Astrocyte (in vitro differentiated cells and primary cell): ENCODE results near the gene ZNF208. TPM values are rescaled to one million over a fixed set of nuclear protein-coding genes. Genes with fewer than 3 reads are reported as not detected.
"Not testable (repeated sequence)": the region's sequence is repeated elsewhere in the genome, so short reads cannot be mapped to it uniquely, and the experiment has no call there.

ENCODE experiments used
- DNase-seq: peaks from one replicate; pipeline ENCODE4 v3.0.0-alpha.2; 2010; ENCODE audit warnings: low read depth
- FAIRE-seq: peaks from 2 replicates; lab custom pipeline; 2011; peaks lifted over from hg19 to GRCh38; lab: Jason Lieb, UNC
- H2AFZ ChIP-seq: 2 replicates; pipeline ENCODE4 v1.6.0; 2012; ENCODE audit warnings: low read depth, low read length, inconsistent platforms
- H3K27ac ChIP-seq: 2 replicates; pipeline ENCODE4 v1.5.1; 2011; ENCODE audit warnings: low read depth, low read length, inconsistent platforms
- H3K27me3 ChIP-seq: 2 replicates; pipeline ENCODE4 v1.6.0; 2011; ENCODE audit warnings: low read length, inconsistent platforms; ENCODE audit not compliant: insufficient read depth
- H3K36me3 ChIP-seq: 2 replicates; pipeline ENCODE4 v1.5.1; 2011; ENCODE audit warnings: low read length, inconsistent platforms; ENCODE audit not compliant: insufficient read depth
- H3K4me1 ChIP-seq: 2 replicates; pipeline ENCODE4 v1.5.1; 2011; ENCODE audit warnings: low read length, inconsistent platforms; ENCODE audit not compliant: insufficient read depth
- H3K4me2 ChIP-seq: 2 replicates; pipeline ENCODE4 v1.6.0; 2012; ENCODE audit warnings: low read length, inconsistent platforms
- H3K4me3 ChIP-seq: 2 replicates; pipeline ENCODE4 v1.5.1; 2011; ENCODE audit warnings: low read depth, mild to moderate bottlenecking, low read length, inconsistent platforms; ENCODE audit not compliant: insufficient read depth
- H3K79me2 ChIP-seq: 2 replicates; pipeline ENCODE4 v1.6.0; 2012; ENCODE audit warnings: mild to moderate bottlenecking, low read length, inconsistent platforms; ENCODE audit not compliant: insufficient read depth
- H3K9ac ChIP-seq: 2 replicates; pipeline ENCODE4 v1.6.0; 2012; ENCODE audit warnings: mild to moderate bottlenecking, low read length, inconsistent platforms
- H3K9me3 ChIP-seq: 2 replicates; pipeline ENCODE4 v1.5.1; 2012; ENCODE audit warnings: low read depth, mild to moderate bottlenecking, low read length, inconsistent platforms; ENCODE audit not compliant: insufficient read depth
- H4K20me1 ChIP-seq: 2 replicates; pipeline ENCODE4 v1.6.0; 2012; ENCODE audit warnings: low read length, inconsistent platforms; ENCODE audit not compliant: insufficient read depth
- H3K27ac Mint-ChIP-seq: one replicate; pipeline ENCODE4 v1.8.0; 2021; ENCODE audit warnings: mild to moderate bottlenecking, mixed read lengths; ENCODE audit not compliant: unreplicated experiment
- H3K27me3 Mint-ChIP-seq: one replicate; pipeline ENCODE4 v1.8.0; 2021; ENCODE audit warnings: low read depth, mixed read lengths; ENCODE audit not compliant: unreplicated experiment
- H3K36me3 Mint-ChIP-seq: one replicate; pipeline ENCODE4 v1.8.0; 2021; ENCODE audit warnings: low read depth, mixed read lengths; ENCODE audit not compliant: unreplicated experiment
- H3K4me1 Mint-ChIP-seq: one replicate; pipeline ENCODE4 v1.8.0; 2021; ENCODE audit warnings: low read depth, mixed read lengths; ENCODE audit not compliant: unreplicated experiment
- H3K4me3 Mint-ChIP-seq: one replicate; pipeline ENCODE4 v1.8.0; 2021; ENCODE audit warnings: mild to moderate bottlenecking, moderate library complexity, mixed read lengths; ENCODE audit not compliant: unreplicated experiment
- H3K9me3 Mint-ChIP-seq: one replicate; pipeline ENCODE4 v1.8.0; 2021; ENCODE audit warnings: mild to moderate bottlenecking, mixed read lengths; ENCODE audit not compliant: unreplicated experiment
- CTCF ChIP-seq: IDR thresholded peaks from 2 replicates; pipeline ENCODE4 v1.5.1; 2011; ENCODE audit warnings: low read depth, mild to moderate bottlenecking, inconsistent platforms, low read length, moderate library complexity; ENCODE audit not compliant: insufficient read depth
- EZH2 ChIP-seq: IDR thresholded peaks from 2 replicates; pipeline ENCODE4 v1.6.1; 2012; ENCODE audit warnings: mild to moderate bottlenecking, low read length, inconsistent platforms; ENCODE audit not compliant: insufficient read depth
- total RNA-seq: library from RNA; stranded (reverse); gene quantifications from 2 replicates; pipeline ENCODE4 v1.2.1, GENCODE V29; 2021

The ZNF208 gene
- total RNA-seq, 1 donor from 2014 or later = 0.05 TPM

GRCh38 chr19:21891086-21891485 is 119.7 kb downstream of the ZNF208 start:
- Histone ChIP-seq H3K9ac (no peak overlapping the region), H2AFZ (no peak overlapping the region), H3K27me3 (no peaks in the 10 kb centered on the region), H3K79me2 (no peaks in the 10 kb centered on the region), H3K36me3 (no peaks in the 10 kb centered on the region), H3K4me2 (no peak overlapping the region), H4K20me1 (no peaks in the 10 kb centered on the region), H3K27ac (no peak overlapping the region), H3K4me3 (no peak overlapping the region), H3K9me3 (peaks cover 5% of the 10 kb centered on the region), H3K4me1 (no peaks in the 10 kb centered on the region)
- Mint-ChIP-seq H3K27ac (no peak overlapping the region), H3K36me3 (no peaks in the 10 kb centered on the region), H3K9me3 (peaks cover 33% of the 10 kb centered on the region), H3K27me3 (no peaks in the 10 kb centered on the region), H3K4me3 (no peak overlapping the region), H3K4me1 (no peaks in the 10 kb centered on the region)
- FAIRE-seq = no peak
- no peak for TF ChIP-seq EZH2
- TF ChIP-seq CTCF = no peak
- DNase-seq = no peak

GRCh38 chr19:21890017-21890416 is 120.7 kb downstream of the ZNF208 start:
- not testable (repeated sequence) for H3K27ac Mint-ChIP-seq, H3K4me3 ChIP-seq, FAIRE-seq, H4K20me1 ChIP-seq, H3K4me3 Mint-ChIP-seq, H2AFZ ChIP-seq, H3K27ac ChIP-seq, H3K27me3 ChIP-seq, H3K36me3 Mint-ChIP-seq, H3K27me3 Mint-ChIP-seq, H3K4me2 ChIP-seq, H3K4me1 Mint-ChIP-seq, DNase-seq, H3K36me3 ChIP-seq, H3K9me3 ChIP-seq, H3K4me1 ChIP-seq, H3K9ac ChIP-seq, H3K79me2 ChIP-seq
- peaks cover 33% of the 10 kb centered on the region for H3K9me3 Mint-ChIP-seq

GRCh38 chr19:21885516-21885915 is 125.2 kb downstream of the ZNF208 start:
- not testable (repeated sequence) for H3K27me3 Mint-ChIP-seq, H3K36me3 Mint-ChIP-seq, H3K4me2 ChIP-seq, H3K27me3 ChIP-seq, H3K9ac ChIP-seq, H3K4me3 Mint-ChIP-seq, FAIRE-seq, H3K27ac ChIP-seq, H3K79me2 ChIP-seq, H3K4me3 ChIP-seq, DNase-seq, H2AFZ ChIP-seq, H3K9me3 ChIP-seq, H3K4me1 ChIP-seq, H3K4me1 Mint-ChIP-seq, H3K27ac Mint-ChIP-seq, H4K20me1 ChIP-seq, H3K36me3 ChIP-seq
- H3K9me3 Mint-ChIP-seq = peaks cover 24% of the 10 kb centered on the region

- not testable (repeated sequence) for H3K27me3 Mint-ChIP-seq, H3K4me3 ChIP-seq, H3K9ac ChIP-seq, H3K9me3 ChIP-seq, H2AFZ ChIP-seq, H3K4me1 Mint-ChIP-seq, H3K36me3 ChIP-seq, FAIRE-seq, H3K27ac ChIP-seq, H3K4me1 ChIP-seq, H3K27ac Mint-ChIP-seq, DNase-seq, H3K4me2 ChIP-seq, H3K79me2 ChIP-seq, H4K20me1 ChIP-seq, H3K4me3 Mint-ChIP-seq, H3K27me3 ChIP-seq, H3K36me3 Mint-ChIP-seq
- peaks cover 27% of the 10 kb centered on the region for H3K9me3 Mint-ChIP-seq
Measured at GRCh38 chr19:21884786-21885185, 126.0 kb downstream of the ZNF208 start.
